GM18520 (cell line): ENCODE results near the gene SEMA4D.
"Not testable (repeated sequence)": the region's sequence is repeated elsewhere in the genome, so short reads cannot be mapped to it uniquely, and the experiment has no call there.

Experiments
- ATAC-seq: cut with Tn5 transposase; IDR thresholded peaks from one replicate; pipeline ENCODE4 v1.9.1; 2021; ENCODE audit not compliant: unreplicated experiment

Gene SEMA4D

DNA sequence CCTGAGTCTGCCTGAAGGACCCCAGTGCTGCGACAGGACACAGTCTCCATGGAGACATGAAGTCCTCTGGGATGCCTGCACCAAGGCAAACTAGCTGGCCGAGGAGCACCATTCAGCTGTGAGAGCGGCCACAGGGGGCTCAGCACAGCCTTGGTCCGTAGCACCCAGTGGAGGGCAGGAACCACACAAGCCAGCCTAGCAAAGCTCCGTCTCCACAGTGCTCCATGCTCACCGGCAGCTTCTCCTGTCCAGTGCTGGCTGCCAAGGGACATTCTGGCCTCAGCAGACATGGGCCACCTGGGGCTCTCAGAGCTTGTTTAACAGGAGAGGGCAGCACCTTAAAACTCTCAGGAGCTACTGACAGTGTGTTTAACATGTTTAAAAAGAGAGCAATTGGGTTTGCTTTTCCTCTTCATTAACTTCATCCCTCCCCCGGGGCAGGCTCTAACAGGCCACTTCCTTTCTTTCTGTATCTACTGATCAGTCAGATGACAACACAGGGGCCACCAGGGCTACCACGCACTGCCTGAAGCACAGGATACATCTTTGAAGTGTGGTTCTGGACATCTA is 122.6 kb downstream of the SEMA4D start:
- no peak for ATAC-seq

DNA sequence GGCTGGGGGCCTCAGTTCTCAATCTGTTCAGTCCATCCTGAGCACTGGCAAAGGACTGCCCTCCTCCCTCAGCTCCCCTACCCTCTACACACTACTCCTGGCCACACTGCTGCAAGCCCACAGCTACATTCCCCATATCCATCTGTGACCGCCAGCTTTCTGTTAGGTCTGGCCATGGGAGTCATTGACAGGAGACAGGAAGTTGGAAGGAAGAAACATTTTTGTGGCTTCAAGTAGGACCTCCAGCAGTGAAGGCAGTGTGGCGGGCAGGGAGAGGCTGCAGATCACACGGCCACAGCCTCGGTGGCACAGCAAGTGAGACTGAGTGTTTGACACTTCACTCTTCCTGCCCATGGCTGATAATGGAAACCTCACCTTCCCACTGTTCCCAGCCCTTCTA is 123.7 kb downstream of the SEMA4D start:
- ATAC-seq: no peak

DNA sequence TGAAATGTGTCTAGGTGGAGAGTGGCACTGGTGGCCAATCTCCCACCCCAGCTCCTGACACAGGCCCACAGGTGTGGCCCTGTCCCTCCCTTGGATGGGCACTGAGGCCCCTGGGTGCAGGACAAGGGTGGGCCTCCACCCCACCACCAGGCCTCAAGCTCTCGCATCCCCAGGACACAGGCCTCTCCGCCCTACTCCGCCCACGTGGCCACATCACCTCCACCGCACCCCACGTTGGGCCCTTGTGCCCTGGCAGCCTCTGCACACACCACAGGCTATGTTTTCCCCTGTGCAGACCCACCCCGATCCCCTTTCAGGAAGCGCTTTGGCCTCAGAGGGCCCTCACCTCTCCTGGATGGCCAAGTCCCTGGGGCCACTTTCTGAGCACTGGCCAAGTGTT is 124.9 kb downstream of the SEMA4D start:
- ATAC-seq: no peak

DNA sequence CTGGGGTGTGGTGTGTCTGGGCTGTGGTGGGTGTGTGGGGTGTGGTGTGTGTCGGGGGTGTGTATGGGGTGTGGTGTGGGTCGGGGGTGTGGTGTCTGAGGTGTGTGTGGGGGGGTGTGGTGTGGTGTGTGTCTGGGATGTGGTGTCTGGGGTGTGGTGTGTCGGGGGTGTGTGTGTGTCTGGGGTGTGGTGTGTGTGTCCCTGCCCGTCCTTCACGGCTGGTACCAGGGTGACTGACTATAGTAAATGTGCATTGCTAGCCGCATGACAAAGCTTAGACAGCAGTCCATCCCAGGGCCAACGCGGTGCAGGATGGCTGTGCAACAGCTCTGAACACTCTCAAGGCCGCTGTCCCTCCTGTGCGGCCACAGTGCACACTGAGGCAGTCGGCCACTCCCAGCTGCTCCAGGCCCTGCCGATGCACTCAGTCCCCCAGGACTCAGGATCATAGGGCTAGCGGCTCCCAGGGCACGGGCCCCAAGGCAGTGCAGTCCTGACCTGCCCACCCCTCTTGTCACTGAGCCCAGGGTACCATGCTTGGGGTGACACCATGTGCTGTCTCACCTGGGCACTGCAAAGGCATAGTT is 125.6 kb downstream of the SEMA4D start:
- ATAC-seq: no peak

DNA sequence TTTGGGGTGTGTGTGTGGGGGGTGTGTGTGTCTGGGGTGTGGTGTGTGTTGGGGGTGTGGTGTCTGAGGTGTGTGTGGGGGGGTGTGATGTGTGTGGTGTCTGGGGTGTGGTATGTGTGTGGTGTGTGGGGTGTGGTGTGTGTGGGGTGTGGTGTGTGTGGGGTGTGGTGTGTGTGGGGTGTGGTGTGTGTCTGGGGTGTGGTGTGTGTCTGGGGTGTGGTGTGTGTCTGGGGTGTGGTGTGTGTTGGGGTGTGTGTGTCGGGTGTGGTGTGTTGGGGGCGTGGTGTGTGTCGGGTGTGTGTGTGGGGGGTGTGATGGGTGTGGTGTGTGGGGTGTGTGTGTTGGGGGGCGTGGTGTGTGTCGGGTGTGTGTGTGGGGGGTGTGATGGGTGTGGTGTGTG is 126.1 kb downstream of the SEMA4D start:
- not testable (repeated sequence) for ATAC-seq

DNA sequence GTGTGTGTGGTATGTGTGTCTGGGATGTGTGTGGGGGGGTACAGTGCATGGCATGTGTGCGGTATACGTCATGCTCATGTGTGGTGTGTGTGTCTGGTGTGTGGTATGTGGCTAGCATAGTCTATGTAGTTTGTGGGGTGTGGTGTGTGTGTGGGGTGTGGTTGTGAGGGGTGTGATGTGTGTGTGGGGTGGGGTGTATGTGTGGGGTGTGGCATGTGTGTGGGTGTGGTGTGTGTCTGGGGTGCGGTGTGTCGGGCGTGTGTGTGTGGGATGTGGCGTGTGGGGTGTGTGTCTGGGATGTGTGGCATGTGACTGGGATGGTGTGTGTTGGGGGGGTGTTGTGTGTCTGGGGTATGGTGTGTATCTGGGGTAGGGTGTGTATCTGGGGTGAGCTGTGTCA is 127.3 kb downstream of the SEMA4D start:
- ATAC-seq: no peak

DNA sequence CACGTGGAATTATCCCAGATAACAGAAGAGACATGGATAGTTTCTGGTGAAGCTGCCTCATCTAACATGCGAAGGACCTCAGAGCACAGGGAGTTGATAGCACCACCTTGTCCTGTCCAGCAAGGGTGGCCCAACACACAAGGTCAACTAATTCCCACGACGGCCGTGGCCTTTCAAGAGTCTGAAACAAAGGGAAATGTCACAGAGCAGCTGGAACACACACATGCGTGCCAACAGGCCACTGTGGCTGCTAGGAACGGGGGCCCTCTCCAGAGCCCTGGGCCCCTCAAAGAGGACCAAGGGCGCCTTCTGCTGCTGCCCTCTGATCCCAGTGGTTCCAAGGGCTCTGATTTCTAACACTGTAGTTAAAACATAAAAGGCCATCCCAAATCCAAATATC is 128.9 kb downstream of the SEMA4D start:
- no peak for ATAC-seq

DNA sequence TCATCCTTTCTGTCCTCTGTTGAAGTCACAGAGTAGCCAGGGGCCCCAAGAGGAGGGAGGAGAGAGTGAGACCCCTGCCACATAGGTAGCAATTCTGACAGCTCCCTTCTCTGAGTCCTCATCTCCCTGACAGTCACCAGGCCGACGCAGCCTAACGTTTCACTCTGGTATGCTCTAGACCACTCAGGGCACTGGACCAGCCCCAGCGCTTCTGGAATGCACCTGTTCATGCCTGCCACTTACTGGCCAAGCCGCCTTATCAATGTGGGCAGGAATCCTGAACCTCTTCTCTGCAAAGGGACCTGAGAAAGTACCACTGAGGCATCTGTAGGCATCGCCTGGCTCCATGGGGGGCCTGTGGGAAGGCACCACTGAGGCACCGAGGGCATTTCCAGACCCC is 129.4 kb downstream of the SEMA4D start:
- no peak for ATAC-seq

DNA sequence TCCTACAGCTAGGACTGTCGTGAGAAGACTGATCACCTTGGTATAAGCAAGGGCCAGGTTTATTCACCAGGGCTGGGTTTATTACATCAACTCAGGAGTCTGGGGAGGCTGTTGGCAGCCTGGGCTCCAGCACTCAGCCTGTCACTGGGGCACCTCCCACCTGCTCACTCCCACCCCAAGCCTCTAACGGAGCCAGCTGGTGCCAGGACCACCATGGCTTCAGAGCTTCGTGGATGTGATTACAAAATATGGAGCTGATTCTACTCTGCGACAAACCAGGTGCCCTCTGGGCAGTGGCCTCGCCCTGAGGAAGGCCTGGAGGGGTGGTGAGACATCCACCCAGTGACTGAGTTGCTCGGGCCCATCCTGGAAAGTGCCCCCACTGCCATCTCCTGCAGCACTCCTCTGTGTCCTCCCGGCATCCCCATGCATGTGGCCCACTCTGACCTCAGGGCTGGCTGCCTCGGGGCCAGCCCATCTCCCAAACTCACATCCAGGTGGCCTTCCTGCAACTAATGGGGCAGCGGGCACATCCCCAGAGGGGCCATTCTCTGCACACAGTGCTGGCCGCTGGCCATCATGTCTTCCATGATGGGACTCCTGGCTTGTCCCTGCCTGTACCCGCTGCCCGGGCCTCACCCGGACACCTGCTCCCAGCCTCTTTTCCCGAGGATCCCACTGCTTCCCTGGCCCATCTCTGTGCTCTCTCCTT is 130.0 kb downstream of the SEMA4D start:
- ATAC-seq: no peak

DNA sequence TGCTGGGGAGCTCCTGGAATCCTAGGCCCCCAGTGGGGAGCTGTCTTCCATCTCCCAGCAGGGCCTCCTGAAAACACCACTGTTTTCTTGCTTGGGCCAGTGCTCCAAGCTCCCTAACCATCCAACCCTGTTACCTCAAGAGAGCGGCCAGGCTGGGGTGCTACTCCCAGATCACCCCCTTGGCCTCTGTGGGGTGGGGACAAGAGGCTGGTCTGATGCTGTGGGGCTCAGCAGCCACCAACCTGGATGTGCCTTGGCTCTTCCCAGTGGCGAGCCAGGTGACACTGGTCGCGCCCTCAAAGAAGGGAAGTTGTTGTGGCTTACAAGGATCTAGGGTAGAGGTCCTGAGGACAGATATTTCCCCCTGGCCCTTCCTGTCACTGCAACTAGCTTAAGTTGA is 130.6 kb downstream of the SEMA4D start:
- no peak for ATAC-seq

DNA sequence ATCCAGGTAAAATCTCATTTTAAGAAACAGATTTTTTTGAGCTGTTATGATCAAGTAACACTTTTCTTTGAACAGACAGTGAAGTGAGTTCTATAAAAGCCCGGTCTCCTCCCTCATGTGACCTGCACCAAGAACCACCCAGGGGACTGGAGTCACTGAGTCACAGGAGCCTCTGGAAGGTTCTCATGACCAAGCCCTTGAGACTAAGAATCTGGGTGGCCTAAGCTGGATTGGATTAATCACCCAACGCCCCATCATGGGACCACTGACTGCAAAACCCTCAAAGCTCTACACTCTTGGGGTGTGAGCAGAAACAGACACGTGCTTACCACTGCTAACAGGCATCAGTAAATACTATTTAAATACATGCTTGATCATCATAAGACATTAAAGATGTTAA is 131.2 kb downstream of the SEMA4D start:
- no peak for ATAC-seq

DNA sequence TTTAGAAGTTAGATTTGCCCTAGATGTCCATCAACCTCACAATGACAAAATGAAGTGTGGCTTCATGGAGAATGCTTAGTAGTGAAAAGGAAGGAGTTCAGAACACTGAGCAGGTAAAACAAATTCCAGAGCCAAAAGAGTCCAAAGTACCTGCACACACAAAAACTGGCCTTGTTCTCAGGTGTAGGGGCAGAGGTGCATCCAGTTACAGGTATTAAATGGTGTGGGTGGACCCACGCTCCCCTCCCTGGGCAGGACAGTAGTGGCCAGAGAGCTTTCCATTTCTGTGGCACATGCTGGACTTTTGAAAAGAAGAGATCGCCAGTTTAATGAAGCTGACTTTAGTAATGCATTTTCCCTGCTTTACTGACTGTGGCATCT is 132.4 kb downstream of the SEMA4D start:
- ATAC-seq: no peak

DNA sequence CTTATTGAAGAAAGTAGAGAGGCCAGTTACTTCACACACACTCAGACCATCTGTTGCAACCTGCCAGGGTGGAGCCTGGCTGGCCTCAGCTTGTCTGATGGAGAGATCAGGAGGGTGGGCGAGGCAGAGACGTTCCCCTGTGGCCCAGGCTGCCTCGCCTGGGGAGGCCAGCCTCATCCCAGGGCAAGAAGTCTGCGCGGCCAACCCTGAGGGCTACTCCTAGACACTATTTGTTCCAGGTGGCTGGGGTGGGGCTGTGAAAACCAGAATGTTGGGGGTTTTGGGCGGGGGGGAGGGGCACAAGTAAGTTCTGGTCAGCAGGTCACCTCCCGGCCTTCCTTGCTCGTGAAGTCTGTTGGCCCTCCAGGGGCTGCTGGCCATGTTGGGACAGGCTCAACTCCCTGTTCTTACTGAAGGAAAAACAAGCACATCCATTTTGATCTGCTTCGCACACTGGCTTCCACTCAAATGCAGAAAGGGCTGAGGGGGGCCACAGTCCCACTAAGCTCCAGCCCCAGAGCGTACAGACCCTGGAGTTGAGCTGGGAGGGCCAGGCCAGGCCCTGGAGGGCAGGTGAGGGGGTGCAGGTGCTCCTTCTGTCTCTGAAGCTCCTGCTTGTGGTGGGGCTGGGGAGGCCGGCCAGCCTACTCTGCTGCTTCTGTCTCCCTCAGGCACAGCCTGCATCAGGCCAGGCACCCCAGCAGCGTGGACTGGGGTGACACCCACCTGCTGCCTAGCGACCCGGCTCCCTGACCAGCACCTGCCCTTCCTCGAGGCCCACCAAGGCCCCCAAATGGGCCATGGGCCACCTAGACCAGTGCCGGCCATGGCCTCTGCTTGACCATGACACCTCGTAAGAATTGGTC is 133.0 kb downstream of the SEMA4D start:
- ATAC-seq: no peak

DNA sequence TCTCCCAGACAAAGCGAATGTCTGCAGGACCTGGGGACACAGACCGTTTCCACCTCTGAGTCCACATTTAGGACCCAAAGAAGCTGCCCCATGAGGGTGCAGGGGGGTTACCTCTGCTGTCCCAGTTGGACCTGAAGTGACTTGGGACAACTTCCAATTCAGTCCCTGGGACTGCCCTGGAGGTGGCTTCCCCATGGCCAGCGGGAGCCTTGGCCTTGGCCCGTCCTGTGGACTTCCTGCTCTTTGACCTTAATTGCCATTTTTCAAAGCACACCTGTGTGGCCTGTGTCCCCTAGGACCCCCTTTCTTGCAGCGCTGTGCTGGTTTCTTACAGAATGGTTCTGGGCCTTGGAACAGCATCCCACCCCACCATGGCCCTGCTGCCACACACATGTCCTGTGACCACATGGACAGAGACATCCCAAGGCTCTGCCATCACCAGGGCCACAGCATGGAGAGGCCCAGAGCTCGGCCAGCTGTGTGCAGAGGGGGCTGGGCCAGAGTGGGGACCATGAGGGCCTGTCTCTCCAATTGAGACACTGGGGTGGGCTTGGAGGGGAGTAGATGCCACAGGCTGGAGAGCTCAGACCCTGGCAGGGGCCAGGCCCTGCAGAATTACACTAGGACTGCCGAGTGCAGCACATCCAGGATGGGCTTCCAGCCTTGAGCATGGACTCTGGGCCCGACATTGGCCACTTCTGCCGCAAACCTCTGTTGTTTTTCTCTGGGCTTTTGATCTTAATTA is 133.8 kb downstream of the SEMA4D start:
- ATAC-seq: no peak

DNA sequence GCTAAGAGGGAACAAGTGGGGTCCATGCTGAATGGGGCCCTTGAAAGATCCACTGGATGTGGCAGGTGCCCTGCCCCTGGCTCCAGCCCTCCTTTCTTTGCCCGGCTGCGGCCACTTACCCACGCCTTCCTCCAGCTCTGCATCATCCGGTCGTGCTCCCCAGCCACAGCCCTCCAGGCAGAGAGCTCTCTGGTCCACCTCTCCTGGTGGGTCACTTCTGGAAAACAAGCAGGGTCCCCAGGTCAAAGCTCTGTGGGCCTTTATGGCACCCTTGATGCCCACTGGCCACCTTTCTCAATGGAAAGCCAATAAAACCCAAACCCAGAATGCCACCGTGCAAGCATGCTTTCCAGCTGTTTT is 134.6 kb downstream of the SEMA4D start:
- ATAC-seq: no peak

DNA sequence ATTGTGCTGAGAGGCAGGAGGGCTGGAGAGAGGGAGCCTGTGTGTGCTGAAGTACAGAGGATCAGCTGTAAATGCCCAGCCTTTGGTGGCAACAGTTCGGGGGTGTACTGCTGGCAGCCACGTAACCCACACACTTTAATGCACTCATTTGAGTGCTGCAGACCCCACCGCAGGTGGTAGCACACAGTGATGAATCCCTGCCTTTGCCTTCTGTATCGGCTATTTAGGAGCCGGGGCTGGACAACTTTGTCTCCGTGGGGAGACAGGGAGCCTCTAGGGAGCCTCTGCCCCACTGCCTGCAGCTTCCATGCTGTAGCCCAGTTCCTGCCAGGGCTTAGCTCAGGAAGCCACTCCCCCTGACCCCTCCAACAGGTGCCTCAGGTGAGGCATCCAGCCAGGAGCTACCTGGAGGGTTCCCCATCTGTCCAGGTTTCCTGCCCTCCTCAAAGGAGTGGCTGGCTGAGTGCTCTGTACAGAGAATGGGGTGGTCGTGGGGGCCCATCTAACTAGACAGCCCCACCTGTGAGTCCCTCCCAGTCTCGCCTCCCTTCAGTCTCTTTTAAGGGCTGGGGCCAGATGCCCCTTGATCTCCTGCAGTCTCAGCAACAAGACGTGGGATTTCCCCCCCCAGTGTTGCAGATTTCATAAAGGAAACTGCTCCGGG is 135.1 kb downstream of the SEMA4D start:
- no peak for ATAC-seq

DNA sequence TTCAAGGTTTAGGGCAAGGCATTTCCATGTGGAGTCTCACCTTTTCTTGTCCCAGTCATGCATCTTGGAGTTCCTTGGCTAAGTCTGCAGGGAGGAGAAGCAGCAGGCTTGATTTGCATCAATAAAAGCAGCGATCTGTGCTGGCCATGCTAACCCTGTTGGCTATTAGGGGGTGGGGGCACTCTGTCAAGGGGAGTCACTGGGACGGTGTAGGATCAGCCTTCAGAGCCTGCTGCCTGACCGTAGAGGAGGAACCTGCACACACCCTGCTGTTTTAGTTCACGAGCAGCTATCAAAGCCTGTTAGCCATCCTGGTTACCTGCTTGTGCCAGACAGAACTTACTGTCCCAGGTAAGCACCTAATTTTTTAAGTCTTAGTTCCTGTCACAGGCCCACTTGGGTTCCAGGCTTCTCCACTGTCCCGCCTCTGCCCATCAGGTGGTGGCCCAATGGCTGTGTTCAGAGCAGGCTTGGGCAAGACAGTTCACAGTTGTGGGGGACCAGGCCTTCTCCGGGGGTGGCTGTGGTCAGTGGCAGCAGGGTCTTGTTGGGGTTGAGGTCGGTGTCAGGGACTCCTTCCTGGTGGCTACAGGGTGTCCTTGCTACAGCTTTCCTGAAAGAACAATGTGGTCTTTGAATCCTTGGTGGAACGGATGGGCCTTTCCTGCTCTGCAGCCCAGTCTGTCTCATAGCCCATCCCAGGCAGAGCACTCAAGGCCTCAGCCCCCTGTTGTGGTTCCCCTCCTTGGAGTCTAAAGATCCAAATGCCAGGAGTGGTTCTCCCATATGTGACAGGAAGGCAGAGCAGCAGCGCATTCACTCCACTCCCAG is 135.9 kb downstream of the SEMA4D start:
- ATAC-seq: no peak

DNA sequence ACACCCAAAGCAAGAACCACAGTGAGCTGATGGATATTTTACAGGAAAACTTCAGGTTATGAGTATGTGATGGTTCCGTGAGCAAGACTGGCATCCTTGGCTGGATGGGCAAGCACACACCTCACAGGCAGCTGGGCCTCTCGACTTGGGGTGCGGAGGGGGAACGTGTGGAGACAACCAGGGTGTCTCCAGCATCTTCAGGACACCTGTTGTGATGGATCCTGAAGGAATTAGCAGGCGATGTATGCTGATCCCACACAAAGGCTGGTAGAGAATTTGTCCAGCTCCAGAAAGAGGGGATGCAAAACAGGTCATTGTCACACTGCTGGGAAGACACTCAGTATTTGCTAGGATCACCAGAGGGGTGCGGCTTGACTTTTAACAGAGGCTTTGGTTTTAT is 136.9 kb downstream of the SEMA4D start:
- no peak for ATAC-seq

DNA sequence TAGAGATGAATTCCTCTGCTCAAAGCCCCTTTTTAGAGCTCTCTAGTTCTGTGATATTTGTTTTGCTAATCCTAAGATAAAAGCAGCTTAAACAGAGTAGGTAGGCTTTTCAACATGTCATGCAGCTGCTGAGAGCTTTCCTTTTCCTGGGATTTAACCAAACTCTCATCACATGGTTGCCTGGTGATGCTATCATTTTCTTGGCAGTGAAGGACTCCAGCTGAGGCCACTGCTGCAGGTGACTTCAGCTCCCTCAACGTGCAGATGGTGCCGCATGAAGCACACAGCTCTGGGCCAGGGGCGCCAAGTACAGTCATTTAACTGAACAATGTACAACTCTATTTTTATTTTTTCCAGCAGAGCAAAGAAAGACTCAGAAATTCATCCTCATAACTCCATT is 137.4 kb downstream of the SEMA4D start:
- ATAC-seq: no peak

DNA sequence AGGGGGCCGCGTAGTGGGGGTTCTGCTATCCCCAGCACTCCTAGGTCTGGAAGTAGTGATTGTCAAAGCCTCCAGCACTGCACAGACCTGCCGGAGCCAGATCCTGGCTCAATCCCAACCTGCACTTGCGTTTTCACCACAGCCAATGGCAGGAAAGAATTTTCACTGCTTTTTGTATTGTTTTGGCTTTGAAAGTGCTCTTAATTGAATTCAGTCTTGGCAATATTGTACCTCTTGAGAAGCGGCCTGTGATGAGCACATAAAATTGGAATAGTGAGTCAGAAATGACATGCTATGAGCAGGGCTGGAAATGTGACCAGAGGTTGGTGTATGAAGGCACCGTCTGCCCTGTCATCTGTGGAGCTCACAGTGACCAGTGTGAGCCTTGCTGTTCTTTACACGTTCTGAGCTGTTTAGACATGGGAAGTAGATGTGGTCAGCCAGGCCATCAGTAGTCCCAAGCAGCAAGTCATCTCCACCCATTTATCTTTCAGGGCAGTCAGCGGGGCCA is 138.1 kb downstream of the SEMA4D start:
- no peak for ATAC-seq
